MCF 10A (cell line): Measurements from ENCODE around the gene HOXD9. TPM values are rescaled to one million over a fixed set of nuclear protein-coding genes. Genes with fewer than 3 reads are reported as not detected.

Experiments used
- BruUV-seq: library from RNA; stranded (reverse); fragments of 400-500 nt; replicated peaks from 2 replicates; lab custom pipeline; 2021; lab: Mats Ljungman, UMichigan
- CTCF ChIA-PET: fragments of 300-600 bp; sonication (Branson Sonifier 250); formaldehyde crosslinking; extraction: SDS; loops from one replicate; lab custom pipeline; 2021; ENCODE audit warnings: antibody characterized with exemption, inconsistent platforms; lab: Yijun Ruan, JAX
- POLR2A ChIA-PET: fragments of 300-600, 350-650 bp; sonication (Branson Sonifier 250); formaldehyde crosslinking; extraction: SDS; loops from one replicate; lab custom pipeline; 2020; ENCODE audit warnings: antibody characterized with exemption, inconsistent platforms; lab: Yijun Ruan, JAX
- DNase-seq: peaks from one replicate; pipeline ENCODE4 v3.0.0-alpha.2; 2018; ENCODE audit not compliant: unreplicated experiment
- H3K27ac Mint-ChIP-seq: one replicate; pipeline ENCODE4 v1.8.0; 2022; ENCODE audit warnings: mild to moderate bottlenecking, low read depth, mixed read lengths; ENCODE audit not compliant: unreplicated experiment
- H3K27me3 Mint-ChIP-seq: one replicate; pipeline ENCODE4 v1.8.0; 2022; ENCODE audit warnings: mixed read lengths; ENCODE audit not compliant: insufficient read depth, unreplicated experiment
- H3K36me3 Mint-ChIP-seq: one replicate; pipeline ENCODE4 v1.8.0; 2022; ENCODE audit warnings: mild to moderate bottlenecking, moderate library complexity, mixed read lengths; ENCODE audit not compliant: insufficient read depth, unreplicated experiment
- H3K4me1 Mint-ChIP-seq: one replicate; pipeline ENCODE4 v1.8.0; 2022; ENCODE audit warnings: mixed read lengths; ENCODE audit not compliant: insufficient read depth, unreplicated experiment
- H3K4me3 Mint-ChIP-seq: one replicate; pipeline ENCODE4 v1.8.0; 2022; ENCODE audit warnings: mild to moderate bottlenecking, moderate library complexity, mixed read lengths; ENCODE audit not compliant: unreplicated experiment
- H3K9me3 Mint-ChIP-seq: one replicate; pipeline ENCODE4 v1.8.0; 2022; ENCODE audit warnings: mixed read lengths; ENCODE audit not compliant: unreplicated experiment
- CTCF ChIP-seq: fragments of 200-600 bp; IDR thresholded peaks from one replicate; pipeline ENCODE4 v1.8.0; 2022; ENCODE audit warnings: antibody characterized with exemption, mild to moderate bottlenecking; ENCODE audit not compliant: unreplicated experiment
- intact Hi-C: fragments of 100-400 bp; cut with micrococcal nuclease; formaldehyde crosslinking; loops from 2 replicates; pipeline ENCODE4 v1.14.1; 2022
- total RNA-seq: library from RNA; stranded (reverse); gene quantifications from 2 replicates; pipeline ENCODE4 v1.2.3, GENCODE V29; 2022

HOXD9 gene
- total RNA-seq, 1 experiment from 2014 or later, result not detected

GRCh38 chr2:176128982-176129796 is 6.7 kb downstream of the HOXD9 start, which contains the start of gene HOXD8:
HOXD8 (plus strand) TSS chr2:176129705; CDS start chr2:176130367, 662 bp downstream.
- no peak for TF ChIP-seq CTCF
- H3K4me1 Mint-ChIP-seq, result no peaks in the 10 kb centered on the region
- POLR2A ChIA-PET, result no interaction called here
- no TSS peak for BruUV-seq
- no peaks in the 10 kb centered on the region for H3K9me3 Mint-ChIP-seq
- no peak within 1 kb of the TSS for H3K27ac Mint-ChIP-seq
- intact Hi-C loops, result loop anchor here (5.0 kb wide), 1 partner anchor 1033 kb away; no protein-coding TSS in a partner anchor
- CTCF ChIA-PET, result interaction anchor here (3.1 to 4.4 kb wide), 4 partner anchors 11 to 1019 kb away, joined by 25 to 100 read pairs (median 50); no protein-coding TSS in a partner anchor
- no peak within 1 kb of the TSS for H3K4me3 Mint-ChIP-seq
- H3K27me3 Mint-ChIP-seq, result peaks cover 3% of the 10 kb centered on the region
- H3K36me3 Mint-ChIP-seq, result no peaks in the 10 kb centered on the region
- DNase-seq, result no peak

- H3K36me3 Mint-ChIP-seq, result no peaks in the 10 kb centered on the region
- H3K27me3 Mint-ChIP-seq, result no peaks in the 10 kb centered on the region
- no peak overlapping the region for H3K4me3 Mint-ChIP-seq
- CTCF ChIA-PET, result interaction anchor here (4.3 kb wide), 1 partner anchor 1019 kb away, joined by 27 read pairs; no protein-coding TSS in a partner anchor
- no peak for TF ChIP-seq CTCF
- no peaks in the 10 kb centered on the region for H3K9me3 Mint-ChIP-seq
- DNase-seq, result no peak
- BruUV-seq, result no TSS peak
- intact Hi-C loops, result loop anchor here (5.0 kb wide), 1 partner anchor 1033 kb away; no protein-coding TSS in a partner anchor
- POLR2A ChIA-PET, result no interaction called here
- no peaks in the 10 kb centered on the region for H3K4me1 Mint-ChIP-seq
- no peak overlapping the region for H3K27ac Mint-ChIP-seq
These were observed 7.3 kb downstream of the HOXD9 start for GRCh38 chr2:176129813-176130146.

GRCh38 chr2:176130147-176130956 is 7.8 kb downstream of the HOXD9 start:
- no TSS peak for BruUV-seq
- H3K4me1 Mint-ChIP-seq, result no peaks in the 10 kb centered on the region
- H3K9me3 Mint-ChIP-seq, result no peaks in the 10 kb centered on the region
- DNase-seq, result no peak
- H3K27me3 Mint-ChIP-seq, result no peaks in the 10 kb centered on the region
- no peak for TF ChIP-seq CTCF
- CTCF ChIA-PET, result interaction anchor here (0.6 to 4.7 kb wide), 8 partner anchors 10 to 1018 kb away, joined by 3 to 50 read pairs (median 6); no protein-coding TSS in a partner anchor
- no peak overlapping the region for H3K4me3 Mint-ChIP-seq
- POLR2A ChIA-PET, result interaction anchor here (0.5 kb wide), 1 partner anchor 16 kb away, joined by 3 read pairs; no protein-coding TSS in a partner anchor
- H3K27ac Mint-ChIP-seq, result no peak overlapping the region
- intact Hi-C loops, result no loop called here
- H3K36me3 Mint-ChIP-seq, result no peaks in the 10 kb centered on the region
